ENCODE measurements around the gene MSH5.

Gene MSH5

GRCh38 chr6:31765910-31766794, 26.3 kb downstream of the MSH5 start:
- no peak overlapping the region for H3K4me3 Mint-ChIP-seq
- H3K4me1 Mint-ChIP-seq, result peaks cover 10% of the 10 kb centered on the region
- peaks cover 13% of the 10 kb centered on the region for H3K36me3 Mint-ChIP-seq
- no peak overlapping the region for H3K27ac Mint-ChIP-seq
- no peaks in the 10 kb centered on the region for H3K9me3 Mint-ChIP-seq
- DNase-seq (ENCODE audit: low spot score in 2 of 2), result no peak
- no peak for ATAC-seq (ENCODE audit: low read depth)
- H3K27me3 Mint-ChIP-seq, result no peaks in the 10 kb centered on the region

- Mint-ChIP-seq H3K36me3 (peaks cover 9% of the 10 kb centered on the region), H3K4me1 (peaks cover 10% of the 10 kb centered on the region), H3K9me3 (no peaks in the 10 kb centered on the region), H3K27me3 (no peaks in the 10 kb centered on the region), H3K4me3 (no peak overlapping the region), H3K27ac (no peak overlapping the region)
- DNase-seq (ENCODE audit: low spot score in 2 of 2) (no peak), ATAC-seq (ENCODE audit: low read depth) (no peak)
These were observed 27.4 kb downstream of the MSH5 start for GRCh38 chr6:31767096-31767645.

DNA sequence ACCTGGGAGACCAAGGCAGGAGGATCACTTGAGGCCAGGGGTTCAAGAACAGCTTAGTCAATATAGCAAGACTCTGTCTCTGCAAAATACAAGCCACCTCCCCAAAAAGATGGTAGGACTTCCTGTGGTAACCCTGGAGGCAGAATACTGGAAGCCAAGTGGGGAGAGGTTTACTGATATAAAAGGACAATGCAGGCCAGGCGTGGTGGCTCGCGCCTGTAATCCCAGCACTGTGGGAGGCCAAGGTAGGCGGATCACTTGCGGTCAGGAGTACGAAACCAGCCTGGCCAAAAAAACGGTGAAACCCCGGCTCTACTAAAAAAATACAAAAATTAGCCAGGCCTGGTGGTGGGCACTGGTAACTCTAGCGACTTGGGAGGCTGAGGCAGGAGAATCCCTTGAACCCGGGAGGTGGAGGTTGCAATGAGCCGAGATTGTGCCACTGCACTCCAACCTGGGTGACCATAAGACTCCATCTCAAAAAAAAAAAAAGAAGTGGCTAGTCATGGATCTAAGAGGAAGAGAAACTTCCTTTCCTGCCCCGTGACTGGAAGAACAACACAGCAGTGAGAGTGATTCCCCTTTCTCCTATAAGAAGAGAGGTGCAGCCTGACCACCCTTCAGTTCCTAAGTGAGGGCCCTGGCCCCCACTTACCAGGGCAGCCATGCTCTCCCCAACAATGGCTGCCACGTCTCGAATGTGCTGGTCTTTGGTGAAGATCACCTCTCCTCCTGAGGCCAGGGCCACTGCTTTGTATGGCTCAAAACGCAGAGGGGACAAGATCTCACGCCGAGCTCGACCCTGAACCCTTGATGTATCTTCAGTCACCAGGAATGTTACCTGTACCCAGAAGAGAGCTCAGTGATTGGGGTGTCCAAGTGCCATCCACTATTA, 28.8 kb downstream of the MSH5 start:
- ATAC-seq (ENCODE audit: low read depth) (no peak), DNase-seq (ENCODE audit: low spot score in 2 of 2) (no peak)
- Mint-ChIP-seq H3K4me3 (no peak overlapping the region), H3K36me3 (peaks cover 4% of the 10 kb centered on the region), H3K27me3 (no peaks in the 10 kb centered on the region), H3K27ac (no peak overlapping the region), H3K9me3 (no peaks in the 10 kb centered on the region), H3K4me1 (peaks cover 11% of the 10 kb centered on the region)

- ATAC-seq (ENCODE audit: low read depth), result peak; percentile 99
- DNase-seq (ENCODE audit: low spot score in 2 of 2), result peak; percentile 87 to 90
- Mint-ChIP-seq H3K27ac (no peak overlapping the region), H3K27me3 (no peaks in the 10 kb centered on the region), H3K4me3 (no peak overlapping the region), H3K9me3 (no peaks in the 10 kb centered on the region), H3K36me3 (peaks cover 2% of the 10 kb centered on the region), H3K4me1 (peaks cover 9% of the 10 kb centered on the region)
These were observed 30.0 kb downstream of the MSH5 start for GRCh38 chr6:31769684-31770371.

DNA sequence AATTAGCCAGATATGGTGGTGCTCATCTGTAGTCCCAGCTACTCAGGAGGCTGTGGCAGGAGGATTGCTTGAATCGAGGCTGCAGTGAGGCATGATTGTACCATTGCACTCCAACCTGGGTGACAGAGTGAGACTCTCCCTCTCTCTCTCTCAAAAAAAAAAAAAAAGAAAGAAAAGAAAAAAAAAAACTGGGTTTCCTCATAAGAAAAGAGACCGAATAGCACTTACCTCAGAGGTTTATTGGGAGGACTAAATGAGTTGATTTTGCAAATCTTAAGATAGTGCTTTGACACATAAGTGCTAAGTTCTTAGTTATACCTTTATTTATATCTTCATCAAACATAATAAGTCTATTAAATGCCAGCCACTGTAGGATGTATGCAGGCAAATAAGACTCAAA, 31.1 kb downstream of the MSH5 start:
- Mint-ChIP-seq H3K27me3 (no peaks in the 10 kb centered on the region), H3K4me3 (no peak overlapping the region), H3K27ac (no peak overlapping the region), H3K9me3 (no peaks in the 10 kb centered on the region), H3K36me3 (no peaks in the 10 kb centered on the region), H3K4me1 (peaks cover 14% of the 10 kb centered on the region)
- DNase-seq (ENCODE audit: low spot score in 2 of 2), result no peak
- no peak for ATAC-seq (ENCODE audit: low read depth)

- DNase-seq (ENCODE audit: low spot score in 2 of 2), result no peak
- no peak for ATAC-seq (ENCODE audit: low read depth)
These were observed 32.2 kb downstream of the MSH5 start for GRCh38 chr6:31771992-31772358.

GRCh38 chr6:31775184-31775583, 35.4 kb downstream of the MSH5 start:
- H3K27ac Mint-ChIP-seq, result peak overlapping the region; percentile 90
- peaks cover 3% of the 10 kb centered on the region for H3K36me3 Mint-ChIP-seq
- H3K27me3 Mint-ChIP-seq, result no peaks in the 10 kb centered on the region
- no peak for ATAC-seq (ENCODE audit: low read depth)
- H3K4me3 Mint-ChIP-seq, result no peak overlapping the region
- no peak for DNase-seq (ENCODE audit: low spot score in 2 of 2)
- peaks cover 20% of the 10 kb centered on the region for H3K4me1 Mint-ChIP-seq
- H3K9me3 Mint-ChIP-seq, result no peaks in the 10 kb centered on the region

More at GRCh38 chr6:31771992-31772358, 32.2 kb downstream of the MSH5 start:
- H3K4me3 Mint-ChIP-seq, result no peak overlapping the region
- no peaks in the 10 kb centered on the region for H3K9me3 Mint-ChIP-seq
- no peaks in the 10 kb centered on the region for H3K36me3 Mint-ChIP-seq
- H3K27ac Mint-ChIP-seq, result no peak overlapping the region
- peaks cover 19% of the 10 kb centered on the region for H3K4me1 Mint-ChIP-seq
- H3K27me3 Mint-ChIP-seq, result no peaks in the 10 kb centered on the region

GRCh38 chr6:31775633-31776484, 36.1 kb downstream of the MSH5 start:
- Mint-ChIP-seq H3K4me1 (peaks cover 20% of the 10 kb centered on the region), H3K4me3 (peak overlapping the region; percentile 51), H3K9me3 (no peaks in the 10 kb centered on the region), H3K27me3 (no peaks in the 10 kb centered on the region), H3K36me3 (peaks cover 6% of the 10 kb centered on the region), H3K27ac (peak overlapping the region; percentile 90)
- DNase-seq (ENCODE audit: low spot score in 2 of 2), result no peak
- ATAC-seq (ENCODE audit: low read depth), result no peak

DNA sequence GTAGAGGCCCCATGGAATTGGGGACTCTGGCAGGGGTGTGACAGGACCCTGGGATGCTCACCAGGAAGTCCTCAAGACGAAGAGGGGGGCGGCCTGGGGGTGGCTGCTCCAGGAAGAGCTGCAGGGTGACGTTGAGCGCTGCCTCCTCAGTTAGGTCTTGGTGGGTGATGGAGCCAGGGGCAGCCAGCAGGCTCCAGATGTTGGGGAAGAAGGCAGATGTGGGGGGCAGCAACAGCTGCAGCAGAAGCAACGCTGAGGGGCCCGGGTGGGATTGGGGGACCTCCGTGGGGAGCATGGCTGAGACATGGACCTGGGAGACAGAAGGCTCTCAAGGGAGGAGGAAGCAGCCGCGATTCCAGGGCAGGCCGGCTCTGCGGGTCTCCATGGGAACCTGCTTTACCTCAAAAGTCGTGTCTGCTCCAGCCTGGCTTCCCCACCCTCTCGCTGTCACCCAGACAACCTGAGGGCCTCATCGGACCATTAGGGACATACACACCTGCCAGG, 36.7 kb downstream of the MSH5 start:
- DNase-seq (ENCODE audit: low spot score in 2 of 2), result no peak
- Mint-ChIP-seq H3K27ac (peak overlapping the region; percentile 90), H3K4me3 (peak overlapping the region; percentile 51), H3K27me3 (no peaks in the 10 kb centered on the region), H3K9me3 (no peaks in the 10 kb centered on the region), H3K36me3 (peaks cover 10% of the 10 kb centered on the region), H3K4me1 (peaks cover 20% of the 10 kb centered on the region)
- no peak for ATAC-seq (ENCODE audit: low read depth)

DNA sequence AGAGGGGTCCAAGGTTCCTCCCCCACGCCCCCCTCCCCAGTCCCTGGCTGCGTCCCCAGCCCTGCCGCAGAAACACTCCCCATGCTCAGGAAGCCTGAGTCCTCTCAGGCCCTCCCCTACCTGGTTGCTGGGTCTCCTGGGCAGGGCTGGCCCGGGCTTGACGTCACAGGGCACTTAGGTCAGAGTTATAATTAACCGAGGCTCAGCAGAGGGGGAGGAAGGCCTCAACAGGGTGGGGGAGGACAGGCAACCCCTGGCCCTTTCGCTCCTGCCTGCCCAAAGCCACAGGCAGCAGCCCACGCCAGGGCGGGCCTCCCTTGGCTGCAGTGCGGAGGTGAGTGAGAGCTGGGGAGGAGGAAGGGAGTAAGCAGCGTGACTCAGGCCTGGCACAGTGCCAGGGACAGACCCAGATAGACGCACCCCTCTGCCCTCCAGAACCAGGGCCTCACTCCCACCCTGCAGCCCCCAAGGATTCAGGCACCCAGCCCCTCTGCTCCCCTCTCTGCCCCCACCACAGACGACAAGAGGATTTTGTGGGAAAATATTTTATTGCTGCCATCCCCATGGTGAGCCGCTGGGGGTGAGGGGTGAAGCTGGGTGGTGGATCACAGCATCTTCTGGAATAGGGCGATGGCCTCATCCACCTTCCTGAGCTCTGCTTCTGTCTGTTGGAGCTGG, 37.3 kb downstream of the MSH5 start, which contains the start of gene VWA7:
VWA7 (minus strand) TSS at position 340 of the 678 bp plus-strand sequence. CDS start 549 bp downstream, outside the sequence.
- Mint-ChIP-seq H3K4me3 (peak within 1 kb of the TSS; percentile 51), H3K4me1 (peaks cover 20% of the 10 kb centered on the region), H3K27ac (peak within 1 kb of the TSS; percentile 90), H3K36me3 (peaks cover 10% of the 10 kb centered on the region), H3K9me3 (no peaks in the 10 kb centered on the region), H3K27me3 (no peaks in the 10 kb centered on the region)
- peak; percentile 96 for ATAC-seq (ENCODE audit: low read depth)
- peak; percentile 58 to 60 for DNase-seq (ENCODE audit: low spot score in 2 of 2)

DNA sequence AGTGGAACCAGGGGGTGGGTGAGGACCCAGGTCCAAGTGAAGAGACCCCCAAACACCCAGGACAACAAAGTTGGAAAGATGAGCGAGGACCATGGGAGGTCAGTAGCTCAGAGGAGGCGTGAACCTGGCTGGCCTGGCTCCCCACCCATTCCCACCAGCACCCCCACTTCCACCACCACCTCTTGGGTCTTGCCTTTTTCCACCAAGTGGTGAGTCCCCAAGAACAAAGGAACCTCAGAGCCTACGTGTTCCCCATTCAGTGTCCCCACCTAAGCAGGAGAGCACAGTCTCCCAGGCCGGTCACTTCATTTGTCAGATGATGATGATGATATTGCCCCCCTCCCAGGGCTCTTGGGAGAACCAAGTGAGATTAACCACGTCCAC, 37.9 kb downstream of the MSH5 start:
- no peaks in the 10 kb centered on the region for H3K27me3 Mint-ChIP-seq
- ATAC-seq (ENCODE audit: low read depth) (no peak), DNase-seq (ENCODE audit: low spot score in 2 of 2) (no peak)
- H3K27ac Mint-ChIP-seq, result peak overlapping the region; percentile 90
- peaks cover 20% of the 10 kb centered on the region for H3K4me1 Mint-ChIP-seq
- H3K9me3 Mint-ChIP-seq, result no peaks in the 10 kb centered on the region
- peaks cover 14% of the 10 kb centered on the region for H3K36me3 Mint-ChIP-seq
- H3K4me3 Mint-ChIP-seq, result no peak overlapping the region

- DNase-seq (ENCODE audit: low spot score in 2 of 2) (no peak), ATAC-seq (ENCODE audit: low read depth) (no peak)
- H3K4me3 Mint-ChIP-seq, result no peak overlapping the region
- no peaks in the 10 kb centered on the region for H3K9me3 Mint-ChIP-seq
- peaks cover 18% of the 10 kb centered on the region for H3K36me3 Mint-ChIP-seq
- H3K4me1 Mint-ChIP-seq, result peaks cover 17% of the 10 kb centered on the region
- H3K27me3 Mint-ChIP-seq, result no peaks in the 10 kb centered on the region
- H3K27ac Mint-ChIP-seq, result no peak overlapping the region
These were observed 38.4 kb downstream of the MSH5 start for GRCh38 chr6:31778193-31778592.
